Osteoblast (primary cell): ENCODE data around the gene UBE2H. TPM values are rescaled to one million over a fixed set of nuclear protein-coding genes. Genes with fewer than 3 reads are reported as not detected.

ENCODE experiments used
- DNase-seq: peaks from one replicate; pipeline ENCODE4 v3.0.0; 2011; ENCODE audit warnings: low spot score, mixed read lengths; ENCODE audit not compliant: insufficient read length; ENCODE audit errors: missing footprints
- H2AFZ ChIP-seq: 2 replicates; pipeline ENCODE4 v1.6.0; 2011; ENCODE audit warnings: mild to moderate bottlenecking, low read length
- H3K27ac ChIP-seq: 2 replicates; pipeline ENCODE4 v1.5.1; 2011; ENCODE audit warnings: mild to moderate bottlenecking, low read depth, low read length, moderate library complexity
- H3K27me3 ChIP-seq: 2 replicates; pipeline ENCODE4 v1.6.0; 2012; ENCODE audit warnings: mild to moderate bottlenecking, control low read depth, inconsistent platforms, low read length, moderate library complexity; ENCODE audit not compliant: insufficient read depth
- H3K36me3 ChIP-seq: 2 replicates; pipeline ENCODE4 v1.5.1; 2011; ENCODE audit warnings: mild to moderate bottlenecking, low read length, control low read depth, moderate library complexity; ENCODE audit not compliant: insufficient read depth
- H3K4me1 ChIP-seq: 2 replicates; pipeline ENCODE4 v1.5.1; 2011; ENCODE audit warnings: mild to moderate bottlenecking, low read length, control low read depth, moderate library complexity; ENCODE audit not compliant: insufficient read depth
- H3K4me2 ChIP-seq: 2 replicates; pipeline ENCODE4 v1.6.0; 2011; ENCODE audit warnings: mild to moderate bottlenecking, low read length; ENCODE audit not compliant: insufficient read depth
- H3K4me3 ChIP-seq: fragments of 200-600 bp; sonication (generic); 3 replicates; pipeline ENCODE4 v1.5.1; 2012; ENCODE audit warnings: mild to moderate bottlenecking, low read length, inconsistent platforms; ENCODE audit not compliant: insufficient read depth
- H3K79me2 ChIP-seq: 2 replicates; pipeline ENCODE4 v1.6.0; 2012; ENCODE audit warnings: mild to moderate bottlenecking, low read length, control low read depth, inconsistent platforms; ENCODE audit not compliant: insufficient read depth
- H3K9me3 ChIP-seq: 2 replicates; pipeline ENCODE4 v1.5.1; 2011; ENCODE audit warnings: low read depth, low read length, control low read depth
- H4K20me1 ChIP-seq: 2 replicates; pipeline ENCODE4 v1.6.0; 2012; ENCODE audit warnings: mild to moderate bottlenecking, low read length, control low read depth; ENCODE audit not compliant: insufficient read depth
- small RNA-seq: library from RNA; depleted of rRNA; stranded (forward); fragments of <200 nt; gene quantifications from one replicate; pipeline ENCODE3, GENCODE V24; 2012
- total RNA-seq: library from RNA; depleted of rRNA; stranded (reverse); fragments of >200 nt; gene quantifications from 2 replicates; pipeline ENCODE4 v1.2.3, GENCODE V29; 2012
- TF ChIP-seq, protein P1 (sequence below): IDR thresholded peaks from 2 replicates; pipeline ENCODE4 v1.5.1; 2011; ENCODE audit warnings: mild to moderate bottlenecking, low read depth, low read length, moderate library complexity; ENCODE audit errors: extremely low read depth

The UBE2H gene
- total RNA-seq, 1 donor: 61.2 TPM

DNA sequence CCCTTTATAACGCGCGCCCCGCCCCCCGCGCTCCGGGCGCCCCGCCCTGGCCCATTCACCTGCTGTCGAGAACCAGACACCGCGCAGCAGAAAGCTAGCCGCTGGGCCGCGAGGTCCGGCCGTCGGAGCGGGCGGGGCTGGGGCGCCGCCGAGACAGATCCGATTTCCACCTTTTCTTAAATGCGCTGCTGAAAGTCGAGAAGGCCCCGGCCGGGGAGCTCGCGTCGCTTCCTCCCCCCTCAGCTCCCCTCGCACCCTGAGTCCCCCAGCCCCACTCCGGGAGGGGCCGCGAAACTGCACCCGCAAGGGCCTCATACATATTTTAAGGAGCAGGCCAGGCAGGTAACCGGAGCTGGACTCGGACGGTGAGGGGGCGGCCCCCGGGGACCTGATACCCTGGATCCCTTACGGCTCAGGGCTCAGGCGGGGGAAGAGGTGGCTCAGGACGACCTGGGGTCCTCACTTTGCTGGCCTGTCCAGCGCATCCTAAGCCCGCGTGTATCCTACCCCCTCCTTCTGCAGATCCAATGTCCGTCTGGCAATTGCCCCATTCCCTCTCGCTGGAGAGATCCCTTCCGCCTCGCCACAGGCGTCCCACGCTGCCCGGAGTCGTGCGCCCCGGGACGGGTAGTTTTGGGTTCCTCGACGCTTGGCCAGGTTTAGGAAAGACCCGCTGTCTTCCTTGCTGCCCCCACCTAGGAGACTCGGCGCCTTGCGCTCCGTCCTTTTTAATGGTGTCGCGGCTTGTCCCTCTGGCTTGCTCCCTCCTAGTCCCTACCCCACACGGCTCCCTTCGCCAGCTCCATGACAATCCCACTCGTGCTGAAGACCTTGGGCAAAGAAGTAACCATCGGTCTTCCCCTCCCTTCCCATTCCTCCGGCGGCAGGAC is 170.6 kb downstream of the UBE2H start:
- Histone ChIP-seq H2AFZ (no peak overlapping the region), H3K79me2 (no peaks in the 10 kb centered on the region), H3K9me3 (no peaks in the 10 kb centered on the region), H4K20me1 (peaks cover 3% of the 10 kb centered on the region), H3K36me3 (no peaks in the 10 kb centered on the region), H3K27me3 (peaks cover 96% of the 10 kb centered on the region), H3K4me2 (no peak overlapping the region), H3K4me3 (no peak overlapping the region), H3K4me1 (no peaks in the 10 kb centered on the region), H3K27ac (no peak overlapping the region)
- TF ChIP-seq, protein P1, sequence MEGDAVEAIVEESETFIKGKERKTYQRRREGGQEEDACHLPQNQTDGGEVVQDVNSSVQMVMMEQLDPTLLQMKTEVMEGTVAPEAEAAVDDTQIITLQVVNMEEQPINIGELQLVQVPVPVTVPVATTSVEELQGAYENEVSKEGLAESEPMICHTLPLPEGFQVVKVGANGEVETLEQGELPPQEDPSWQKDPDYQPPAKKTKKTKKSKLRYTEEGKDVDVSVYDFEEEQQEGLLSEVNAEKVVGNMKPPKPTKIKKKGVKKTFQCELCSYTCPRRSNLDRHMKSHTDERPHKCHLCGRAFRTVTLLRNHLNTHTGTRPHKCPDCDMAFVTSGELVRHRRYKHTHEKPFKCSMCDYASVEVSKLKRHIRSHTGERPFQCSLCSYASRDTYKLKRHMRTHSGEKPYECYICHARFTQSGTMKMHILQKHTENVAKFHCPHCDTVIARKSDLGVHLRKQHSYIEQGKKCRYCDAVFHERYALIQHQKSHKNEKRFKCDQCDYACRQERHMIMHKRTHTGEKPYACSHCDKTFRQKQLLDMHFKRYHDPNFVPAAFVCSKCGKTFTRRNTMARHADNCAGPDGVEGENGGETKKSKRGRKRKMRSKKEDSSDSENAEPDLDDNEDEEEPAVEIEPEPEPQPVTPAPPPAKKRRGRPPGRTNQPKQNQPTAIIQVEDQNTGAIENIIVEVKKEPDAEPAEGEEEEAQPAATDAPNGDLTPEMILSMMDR: no peak
- peak; percentile 93 for DNase-seq

DNA sequence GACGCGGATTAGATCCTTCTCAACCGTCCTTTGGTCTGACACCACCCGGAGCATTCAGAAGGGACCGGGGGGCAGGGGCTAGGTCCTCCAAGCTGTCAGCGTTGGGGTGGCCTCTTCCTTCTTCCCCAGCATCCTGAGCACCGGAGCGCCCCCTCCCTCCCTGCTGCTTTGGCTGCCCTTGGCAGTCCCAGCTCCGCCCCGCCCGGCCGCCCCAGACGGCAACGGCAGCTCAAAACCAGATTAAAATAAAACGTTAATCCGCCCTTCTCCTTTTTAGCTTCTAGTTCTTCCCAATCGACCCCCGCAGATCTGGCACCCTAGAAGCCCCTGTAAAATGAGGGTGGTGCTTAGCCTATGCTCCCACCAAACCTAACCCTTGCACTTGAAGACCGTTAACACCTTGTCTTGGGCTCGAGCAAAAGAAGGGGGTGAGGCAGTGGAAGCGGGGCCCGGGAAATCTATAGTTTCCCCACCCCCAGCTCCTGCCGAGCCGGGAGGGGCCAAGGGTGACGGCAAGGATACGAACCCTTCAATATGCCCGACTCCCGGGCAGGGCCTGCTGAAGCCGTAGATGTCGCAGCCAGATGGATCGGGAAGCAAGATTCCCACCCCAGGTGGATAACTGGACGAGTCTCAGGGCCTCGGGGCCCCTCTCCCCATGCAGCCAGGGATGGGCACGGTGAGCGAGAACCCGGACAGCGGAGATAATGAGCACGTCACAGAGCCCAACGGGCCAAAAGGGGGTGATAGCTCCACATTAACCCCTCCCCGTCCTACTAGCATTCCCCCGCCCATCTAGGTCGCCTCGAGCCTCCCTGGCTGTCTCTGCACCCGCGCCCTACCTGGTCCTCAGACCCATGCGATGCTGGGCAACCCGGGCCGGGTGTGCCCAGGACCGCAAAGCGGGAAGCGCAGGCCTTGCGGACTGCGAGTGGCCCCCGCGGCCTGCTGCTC is 171.5 kb downstream of the UBE2H start:
- Histone ChIP-seq H4K20me1 (peaks cover 3% of the 10 kb centered on the region), H2AFZ (no peak overlapping the region), H3K4me3 (no peak overlapping the region), H3K36me3 (no peaks in the 10 kb centered on the region), H3K4me1 (no peaks in the 10 kb centered on the region), H3K4me2 (no peak overlapping the region), H3K9me3 (no peaks in the 10 kb centered on the region), H3K79me2 (no peaks in the 10 kb centered on the region), H3K27me3 (peaks cover 92% of the 10 kb centered on the region), H3K27ac (no peak overlapping the region)
- DNase-seq: peak; percentile 90
- TF ChIP-seq, protein P1: no peak

Small RNA genes lying within 50 kb of the gene (small RNA-seq; reads per million reads assigned to genes)
- not detected for gene RF00019

Other genes starting within 250 kb of the UBE2H start
- 9.7 and 11.6 TPM in 2 replicates for gene ZC3HC1, start 98.4 kb upstream of the UBE2H start, total RNA-seq
- gene KLHDC10, start 117.6 kb upstream of the UBE2H start, total RNA-seq: 31.8 and 32.6 TPM in 2 replicates